K562 (cell line): ENCODE measurements around the gene MRPL27. TPM values are rescaled to one million over a fixed set of nuclear protein-coding genes. Genes with fewer than 3 reads are reported as not detected.

ENCODE experiments used
- CGGBP1 ChIP-seq: fragments of 250-450 bp; sonication (Bioruptor Pico); IDR thresholded peaks from 2 replicates; pipeline ENCODE4 v1.9.0; 2021; ENCODE audit warnings: mild to moderate bottlenecking
- E2F8 ChIP-seq: fragments of 450-650 bp; IDR thresholded peaks from 2 replicates; pipeline ENCODE4 v1.7.1; 2018; ENCODE audit warnings: mild to moderate bottlenecking, low read depth; ENCODE audit not compliant: partially characterized antibody
- ETS1 ChIP-seq: conservative IDR thresholded peaks from 2 replicates; pipeline ENCODE4 v1.6.1; 2011; ENCODE audit warnings: low read depth, mild to moderate bottlenecking, low read length; ENCODE audit not compliant: control insufficient read depth
- GTF2B ChIP-seq: IDR thresholded peaks from 2 replicates; pipeline ENCODE4 v1.6.1; 2011; ENCODE audit not compliant: insufficient read length; ENCODE audit errors: extremely low read depth
- LARP7 ChIP-seq: fragments of 450-650 bp; IDR thresholded peaks from 2 replicates; pipeline ENCODE4 v1.6.1; 2016
- NCOR1 ChIP-seq: fragments of 450-650 bp; IDR thresholded peaks from 2 replicates; pipeline ENCODE4 v1.6.1; 2016; ENCODE audit warnings: mild to moderate bottlenecking, moderate library complexity
- NUFIP1 ChIP-seq: fragments of 450-650 bp; IDR thresholded peaks from 2 replicates; pipeline ENCODE4 v1.6.1; 2018; ENCODE audit not compliant: partially characterized antibody
- PBX2 ChIP-seq, 2 experiments: IDR thresholded peaks in 1 of 2; conservative IDR thresholded peaks in 1 of 2; 2 replicates each; pipeline ENCODE4 v1.6.1; 2016; ENCODE audit warnings: low read depth in 2 of 2, mild to moderate bottlenecking in 1 of 2, missing compliant biosample characterization in 1 of 2, missing genetic modification characterization in 1 of 2, moderate library complexity in 1 of 2
- POLR2B ChIP-seq: fragments of 450-650 bp; IDR thresholded peaks from 2 replicates; pipeline ENCODE4 v1.6.1; 2018; ENCODE audit warnings: low read depth; ENCODE audit not compliant: partially characterized antibody
- POLR2G ChIP-seq: fragments of 200-400 bp; formaldehyde crosslinking; IDR thresholded peaks from 2 replicates; pipeline ENCODE4 v1.6.1; 2017; ENCODE audit warnings: low read depth, mild to moderate bottlenecking, antibody characterized with exemption, low read length, moderate library complexity
- PTRF ChIP-seq: fragments of 450-650 bp; IDR thresholded peaks from 2 replicates; pipeline ENCODE4 v1.6.1; 2016; ENCODE audit warnings: mild to moderate bottlenecking, missing genetic modification characterization, missing compliant biosample characterization
- RBM14 ChIP-seq: fragments of 200-400 bp; formaldehyde crosslinking; IDR thresholded peaks from 2 replicates; pipeline ENCODE4 v1.6.1; 2018; ENCODE audit warnings: low read depth, mild to moderate bottlenecking, low read length, moderate library complexity, borderline replicate concordance; ENCODE audit not compliant: insufficient read depth
- THAP7 ChIP-seq: fragments of 250-450 bp; sonication (Bioruptor Pico); IDR thresholded peaks from 2 replicates; pipeline ENCODE4 v1.5.0; 2021
- ZBTB12 ChIP-seq: fragments of 250-450 bp; sonication (Bioruptor Pico); IDR thresholded peaks from 2 replicates; pipeline ENCODE4 v1.4.0; 2020
- ZNF584 ChIP-seq: fragments of 200-800 bp; sonication (Bioruptor generic); IDR thresholded peaks from 2 replicates; pipeline ENCODE4 v1.6.1; 2016; ENCODE audit warnings: low read depth, mild to moderate bottlenecking, missing genetic modification characterization, missing compliant biosample characterization
- ZNF79 ChIP-seq: fragments of 250-450 bp; sonication (Bioruptor Pico); IDR thresholded peaks from 2 replicates; pipeline ENCODE4 v1.4.0; 2020; ENCODE audit warnings: low read depth, mild to moderate bottlenecking, moderate library complexity
- polyA plus RNA-seq, 8 experiments: library from polyadenylated mRNA; depleted of rRNA in 4 of 8; stranded (reverse) in 5 of 8; unstranded in 3 of 8; fragments of >200 nt; fragmentation: Nextera tagmentation in 2 of 8; fragmentation: Illumina TruSeq in 1 of 8; extraction: Ambion mirVana in 2 of 8; extraction: Trizol in 1 of 8; gene quantifications; 2 replicates each; pipeline versions ENCODE4 v1.2.1 to v1.2.3, GENCODE V29; 2011 to 2014; ENCODE audit warnings: inconsistent platforms in 1 of 8, missing spikeins in 1 of 8
- total RNA-seq, 7 experiments: library from RNA; depleted of rRNA in 6 of 7; stranded (reverse); fragments of >200 nt in 6 of 7; fragmentation: Illumina TruSeq in 2 of 7; extraction: Trizol in 2 of 7; gene quantifications; 2 replicates each; pipeline versions ENCODE4 v1.2.1 to v1.2.3, GENCODE V29; 2011 to 2021; ENCODE audit warnings: low replicate concordance in 1 of 7

MRPL27 gene
- total and polyA plus RNA-seq, 9 of the 15 experiments (the other 6 are each of a cell fraction or from before 2014, with no cell fraction given) = 96.3 to 401 (median 142) TPM

- TF ChIP-seq E2F8 (peak; percentile 30), PBX2 (CRISPR knock-in tag; IDR thresholded peaks at IDR 0.05; ENCODE audit: low read depth) (no peak), PBX2 (tag; conservative IDR thresholded peaks at IDR 0.05; ENCODE audit: low read depth) (no peak), GTF2B (no peak), RBM14 (no peak), THAP7 (no peak), ZNF584 (CRISPR knock-in tag) (no peak), PTRF (tag) (no peak), NCOR1 (no peak), LARP7 (no peak), ZBTB12 (no peak), CGGBP1 (CRISPR knock-in tag) (no peak), POLR2B (peak; percentile 55), ETS1 (no peak), POLR2G (peak; percentile 58), NUFIP1 (no peak), ZNF79 (CRISPR knock-in tag) (no peak)
Measured at GRCh38 chr17:50380369-50381259, 7.6 kb upstream of the MRPL27 start (continued).
